HK-2 (cell line): Measurements from ENCODE around the gene ADAM8.

ENCODE experiments used
- DNase-seq: peaks from one replicate; pipeline ENCODE4 v3.0.0-alpha.2; 2018; ENCODE audit not compliant: unreplicated experiment

Gene ADAM8

DNA sequence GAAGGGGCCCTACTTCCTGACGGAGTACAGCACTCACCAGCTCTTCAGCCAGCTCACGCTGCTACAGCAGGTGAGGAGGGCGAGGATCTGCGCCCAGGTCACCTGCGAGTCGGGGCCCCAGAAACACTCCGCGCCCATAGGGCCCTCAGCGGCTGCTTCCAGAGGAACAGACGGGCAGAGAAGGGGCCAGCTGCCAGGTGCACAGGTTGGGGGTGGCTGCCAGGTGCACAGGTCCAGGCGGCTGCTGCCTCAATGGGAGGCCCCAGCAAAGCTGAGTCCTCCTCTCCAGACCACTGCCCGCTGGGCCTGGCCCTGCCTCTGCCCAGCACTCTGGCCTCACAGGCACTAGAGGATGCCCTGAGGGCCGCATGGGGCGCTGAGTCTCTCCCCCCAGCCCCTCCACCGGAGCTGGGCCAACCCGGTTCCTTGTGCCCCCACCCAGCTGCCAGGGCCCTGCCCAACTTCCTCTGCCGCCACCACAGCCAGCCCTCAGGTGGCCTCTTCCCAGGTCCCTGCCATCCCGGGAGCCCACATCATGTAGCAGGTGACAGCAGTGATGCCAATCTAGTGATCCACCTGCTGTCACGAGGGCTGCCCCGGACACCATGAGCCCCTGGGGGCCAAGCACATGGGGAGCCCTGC, 63.7 kb downstream of the ADAM8 start:
- DNase-seq: no peak
